Parathyroid adenoma (tissue), 2 donors: ENCODE data around the gene BRINP3.

Experiments used
- H2AFZ ChIP-seq: fragments of 300-600 bp; sonication (generic); one replicate; pipeline ENCODE4 v1.7.0; 2017; ENCODE audit warnings: antibody characterized with exemption, mild to moderate bottlenecking
- H3K27ac ChIP-seq: fragments of 300-600 bp; sonication (generic); one replicate; pipeline ENCODE4 v1.7.0; 2017
- H3K27me3 ChIP-seq: fragments of 300-600 bp; sonication (generic); one replicate; pipeline ENCODE4 v1.7.0; 2017; ENCODE audit warnings: low read length; ENCODE audit not compliant: control insufficient read depth, insufficient read depth
- H3K36me3 ChIP-seq: fragments of 300-600 bp; sonication (generic); one replicate; pipeline ENCODE4 v1.7.0; 2017; ENCODE audit warnings: low read length; ENCODE audit not compliant: control insufficient read depth, insufficient read depth
- H3K4me1 ChIP-seq: fragments of 300-600 bp; sonication (generic); one replicate; pipeline ENCODE4 v1.7.0; 2017; ENCODE audit warnings: control low read depth
- H3K4me2 ChIP-seq: fragments of 300-600 bp; sonication (generic); one replicate; pipeline ENCODE4 v1.7.0; 2017; ENCODE audit warnings: low read length
- H3K4me3 ChIP-seq: fragments of 300-600 bp; sonication (generic); one replicate; pipeline ENCODE4 v1.7.0; 2017; ENCODE audit warnings: low read depth, low read length
- H3K79me2 ChIP-seq: fragments of 300-600 bp; sonication (generic); one replicate; pipeline ENCODE4 v1.7.0; 2017; ENCODE audit warnings: control low read depth
- H3K9ac ChIP-seq: fragments of 300-600 bp; sonication (generic); one replicate; pipeline ENCODE4 v1.7.0; 2017; ENCODE audit warnings: mild to moderate bottlenecking
- H3K9me3 ChIP-seq: fragments of 300-600 bp; sonication (generic); one replicate; pipeline ENCODE4 v1.7.0; 2017; ENCODE audit warnings: low read length; ENCODE audit not compliant: control insufficient read depth
- CTCF ChIP-seq: fragments of 300-600 bp; sonication (generic); IDR thresholded peaks from one replicate; pipeline ENCODE4 v1.7.0; 2017; ENCODE audit warnings: antibody characterized with exemption, mild to moderate bottlenecking
- donor health status: primary hyperparathyroidism.

Gene BRINP3

GRCh38 chr1:190377991-190378390 is 99.7 kb downstream of the BRINP3 start:
- H3K4me2 ChIP-seq, result no peak overlapping the region
- H3K4me1 ChIP-seq, result no peaks in the 10 kb centered on the region
- no peaks in the 10 kb centered on the region for H3K9me3 ChIP-seq
- no peaks in the 10 kb centered on the region for H3K36me3 ChIP-seq
- H3K79me2 ChIP-seq, result no peaks in the 10 kb centered on the region
- TF ChIP-seq CTCF, result no peak
- no peak overlapping the region for H3K9ac ChIP-seq
- H3K27me3 ChIP-seq, result no peaks in the 10 kb centered on the region
- H3K4me3 ChIP-seq, result no peak overlapping the region
- H2AFZ ChIP-seq, result no peak overlapping the region
- H3K27ac ChIP-seq, result no peak overlapping the region

- no peak for TF ChIP-seq CTCF
- no peaks in the 10 kb centered on the region for H3K36me3 ChIP-seq
- H3K27ac ChIP-seq, result no peak overlapping the region
- no peaks in the 10 kb centered on the region for H3K4me1 ChIP-seq
- no peak overlapping the region for H3K9ac ChIP-seq
- no peak overlapping the region for H2AFZ ChIP-seq
- H3K4me3 ChIP-seq, result no peak overlapping the region
- H3K27me3 ChIP-seq, result no peaks in the 10 kb centered on the region
- no peaks in the 10 kb centered on the region for H3K9me3 ChIP-seq
- H3K79me2 ChIP-seq, result no peaks in the 10 kb centered on the region
- no peak overlapping the region for H3K4me2 ChIP-seq
Observed at GRCh38 chr1:190377294-190377693, 100.4 kb downstream of the BRINP3 start.

GRCh38 chr1:190376044-190376443 is 101.6 kb downstream of the BRINP3 start:
- H3K27me3 ChIP-seq, result no peaks in the 10 kb centered on the region

GRCh38 chr1:190373705-190374336 is 103.8 kb downstream of the BRINP3 start:
- no peak overlapping the region for H3K4me3 ChIP-seq
- H3K36me3 ChIP-seq, result no peaks in the 10 kb centered on the region
- no peak overlapping the region for H2AFZ ChIP-seq
- no peak overlapping the region for H3K9ac ChIP-seq
- no peaks in the 10 kb centered on the region for H3K27me3 ChIP-seq
- TF ChIP-seq CTCF, result no peak
- H3K4me1 ChIP-seq, result no peaks in the 10 kb centered on the region
- no peak overlapping the region for H3K27ac ChIP-seq
- no peaks in the 10 kb centered on the region for H3K79me2 ChIP-seq
- no peak overlapping the region for H3K4me2 ChIP-seq
- H3K9me3 ChIP-seq, result no peaks in the 10 kb centered on the region

More at GRCh38 chr1:190376044-190376443, 101.6 kb downstream of the BRINP3 start:
- H3K27ac ChIP-seq, result no peak overlapping the region
- no peak overlapping the region for H3K4me3 ChIP-seq
- H3K79me2 ChIP-seq, result no peaks in the 10 kb centered on the region
- H3K9me3 ChIP-seq, result no peaks in the 10 kb centered on the region
- H3K36me3 ChIP-seq, result no peaks in the 10 kb centered on the region
- no peaks in the 10 kb centered on the region for H3K4me1 ChIP-seq
- H3K9ac ChIP-seq, result no peak overlapping the region
- H2AFZ ChIP-seq, result no peak overlapping the region
- no peak overlapping the region for H3K4me2 ChIP-seq
- no peak for TF ChIP-seq CTCF

GRCh38 chr1:190367200-190367599 is 110.5 kb downstream of the BRINP3 start:
- no peak overlapping the region for H3K9ac ChIP-seq
- no peak for TF ChIP-seq CTCF
- H3K79me2 ChIP-seq, result no peaks in the 10 kb centered on the region
- no peaks in the 10 kb centered on the region for H3K27me3 ChIP-seq
- H3K9me3 ChIP-seq, result no peaks in the 10 kb centered on the region
- H3K4me3 ChIP-seq, result no peak overlapping the region
- no peaks in the 10 kb centered on the region for H3K36me3 ChIP-seq
- no peaks in the 10 kb centered on the region for H3K4me1 ChIP-seq
- no peak overlapping the region for H3K4me2 ChIP-seq
- no peak overlapping the region for H3K27ac ChIP-seq
- no peak overlapping the region for H2AFZ ChIP-seq
